ENCODE measurements around the gene GPATCH2.
"Not testable (repeated sequence)": the region's sequence is repeated elsewhere in the genome, so short reads cannot be mapped to it uniquely, and the experiment has no call there.

The GPATCH2 gene

GRCh38 chr1:217528271-217528670, 102.6 kb downstream of the GPATCH2 start:
- H3K9me3 ChIP-seq, result no peaks in the 10 kb centered on the region
- no peaks in the 10 kb centered on the region for H3K27me3 ChIP-seq (ENCODE audit: low read depth)
- in situ Hi-C loops (cut with MboI; ENCODE audit: low sequenced_read_pairs), result no loop called here
- H3K36me3 ChIP-seq (replicated peaks), result no peaks in the 10 kb centered on the region
- DNase-seq (ENCODE audit: low spot score in 2 of 2), result no peak
- H3K4me3 ChIP-seq, result no peak overlapping the region
- no peaks in the 10 kb centered on the region for H3K4me1 ChIP-seq

GRCh38 chr1:217527151-217527550, 103.7 kb downstream of the GPATCH2 start:
- Histone ChIP-seq H3K4me3 (no peak overlapping the region), H3K4me1 (no peaks in the 10 kb centered on the region), H3K27me3 (ENCODE audit: low read depth) (no peaks in the 10 kb centered on the region), H3K36me3 (replicated peaks) (no peaks in the 10 kb centered on the region), H3K9me3 (no peaks in the 10 kb centered on the region)
- DNase-seq (ENCODE audit: low spot score in 2 of 2), result no peak
- in situ Hi-C loops (cut with MboI; ENCODE audit: low sequenced_read_pairs), result no loop called here

- DNase-seq (ENCODE audit: low spot score in 2 of 2), result no peak
- in situ Hi-C loops (cut with MboI; ENCODE audit: low sequenced_read_pairs), result no loop called here
- H3K27me3 ChIP-seq (ENCODE audit: low read depth), result no peaks in the 10 kb centered on the region
- H3K9me3 ChIP-seq, result no peaks in the 10 kb centered on the region
- no peaks in the 10 kb centered on the region for H3K4me1 ChIP-seq
- no peaks in the 10 kb centered on the region for H3K36me3 ChIP-seq (replicated peaks)
- H3K4me3 ChIP-seq, result no peak overlapping the region
Measured at GRCh38 chr1:217526636-217527035, 104.3 kb downstream of the GPATCH2 start.

- in situ Hi-C loops (cut with MboI; ENCODE audit: low sequenced_read_pairs), result no loop called here
- H3K4me3 ChIP-seq, result no peak overlapping the region
- DNase-seq (ENCODE audit: low spot score in 2 of 2), result no peak
- H3K9me3 ChIP-seq, result no peaks in the 10 kb centered on the region
- H3K27me3 ChIP-seq (ENCODE audit: low read depth), result no peaks in the 10 kb centered on the region
- no peaks in the 10 kb centered on the region for H3K36me3 ChIP-seq (replicated peaks)
- H3K4me1 ChIP-seq, result no peaks in the 10 kb centered on the region
Measured at GRCh38 chr1:217525773-217526490, 105.0 kb downstream of the GPATCH2 start.

- in situ Hi-C loops (cut with MboI; ENCODE audit: low sequenced_read_pairs), result no loop called here
- no peak for DNase-seq (ENCODE audit: low spot score in 2 of 2)
- Histone ChIP-seq H3K9me3 (no peaks in the 10 kb centered on the region), H3K4me3 (no peak overlapping the region), H3K4me1 (no peaks in the 10 kb centered on the region), H3K36me3 (replicated peaks) (no peaks in the 10 kb centered on the region), H3K27me3 (ENCODE audit: low read depth) (no peaks in the 10 kb centered on the region)
Measured at GRCh38 chr1:217524787-217525520, 105.9 kb downstream of the GPATCH2 start.

- not testable (repeated sequence) for H3K9me3 ChIP-seq
Measured at GRCh38 chr1:217523921-217524320, 107.0 kb downstream of the GPATCH2 start.

GRCh38 chr1:217522277-217522676, 108.6 kb downstream of the GPATCH2 start:
- no peak for DNase-seq (ENCODE audit: low spot score in 2 of 2)
- Histone ChIP-seq H3K9me3 (no peaks in the 10 kb centered on the region), H3K27me3 (ENCODE audit: low read depth) (no peaks in the 10 kb centered on the region), H3K36me3 (replicated peaks) (no peaks in the 10 kb centered on the region), H3K4me1 (no peaks in the 10 kb centered on the region), H3K4me3 (no peak overlapping the region)
- in situ Hi-C loops (cut with MboI; ENCODE audit: low sequenced_read_pairs), result no loop called here

More at GRCh38 chr1:217523921-217524320, 107.0 kb downstream of the GPATCH2 start:
- H3K36me3 ChIP-seq (replicated peaks); H3K27me3 ChIP-seq (ENCODE audit: low read depth); H3K4me1 ChIP-seq; DNase-seq (ENCODE audit: low spot score in 2 of 2); in situ Hi-C loops (cut with MboI; ENCODE audit: low sequenced_read_pairs); H3K4me3 ChIP-seq: not testable (repeated sequence)

GRCh38 chr1:217521317-217521716, 109.6 kb downstream of the GPATCH2 start:
- Histone ChIP-seq H3K36me3 (replicated peaks) (no peaks in the 10 kb centered on the region), H3K27me3 (ENCODE audit: low read depth) (no peaks in the 10 kb centered on the region), H3K4me3 (no peak overlapping the region), H3K4me1 (no peaks in the 10 kb centered on the region), H3K9me3 (no peaks in the 10 kb centered on the region)
- in situ Hi-C loops (cut with MboI; ENCODE audit: low sequenced_read_pairs), result no loop called here
- no peak for DNase-seq (ENCODE audit: low spot score in 2 of 2)

GRCh38 chr1:217506878-217507277, 124.0 kb downstream of the GPATCH2 start:
- Histone ChIP-seq H3K4me3 (no peak overlapping the region), H3K36me3 (replicated peaks) (no peaks in the 10 kb centered on the region), H3K9me3 (no peaks in the 10 kb centered on the region), H3K4me1 (no peaks in the 10 kb centered on the region), H3K27me3 (ENCODE audit: low read depth) (no peaks in the 10 kb centered on the region)
- in situ Hi-C loops (cut with MboI; ENCODE audit: low sequenced_read_pairs), result no loop called here
- DNase-seq (ENCODE audit: low spot score in 2 of 2), result no peak

GRCh38 chr1:217498209-217498608, 132.7 kb downstream of the GPATCH2 start:
- Histone ChIP-seq H3K4me1 (no peaks in the 10 kb centered on the region), H3K36me3 (replicated peaks) (no peaks in the 10 kb centered on the region), H3K9me3 (no peaks in the 10 kb centered on the region), H3K4me3 (no peak overlapping the region), H3K27me3 (ENCODE audit: low read depth) (no peaks in the 10 kb centered on the region)
- in situ Hi-C loops (cut with MboI; ENCODE audit: low sequenced_read_pairs), result no loop called here
- DNase-seq (ENCODE audit: low spot score in 2 of 2), result no peak

GRCh38 chr1:217495249-217495648, 135.6 kb downstream of the GPATCH2 start:
- no peaks in the 10 kb centered on the region for H3K36me3 ChIP-seq (replicated peaks)
- no peak overlapping the region for H3K4me3 ChIP-seq
- DNase-seq (ENCODE audit: low spot score in 2 of 2), result no peak
- no peaks in the 10 kb centered on the region for H3K9me3 ChIP-seq
- in situ Hi-C loops (cut with MboI; ENCODE audit: low sequenced_read_pairs), result no loop called here
- H3K4me1 ChIP-seq, result no peaks in the 10 kb centered on the region
- no peaks in the 10 kb centered on the region for H3K27me3 ChIP-seq (ENCODE audit: low read depth)

GRCh38 chr1:217494767-217495166, 136.1 kb downstream of the GPATCH2 start:
- no peak for DNase-seq (ENCODE audit: low spot score in 2 of 2)
- Histone ChIP-seq H3K4me3 (no peak overlapping the region), H3K36me3 (replicated peaks) (no peaks in the 10 kb centered on the region), H3K9me3 (no peaks in the 10 kb centered on the region), H3K27me3 (ENCODE audit: low read depth) (no peaks in the 10 kb centered on the region), H3K4me1 (no peaks in the 10 kb centered on the region)
- in situ Hi-C loops (cut with MboI; ENCODE audit: low sequenced_read_pairs), result no loop called here

GRCh38 chr1:217493290-217493689, 137.6 kb downstream of the GPATCH2 start:
- no peak for DNase-seq (ENCODE audit: low spot score in 2 of 2)
- no peaks in the 10 kb centered on the region for H3K36me3 ChIP-seq (replicated peaks)
- H3K4me3 ChIP-seq, result no peak overlapping the region
- no peaks in the 10 kb centered on the region for H3K4me1 ChIP-seq
- no peaks in the 10 kb centered on the region for H3K27me3 ChIP-seq (ENCODE audit: low read depth)
- in situ Hi-C loops (cut with MboI; ENCODE audit: low sequenced_read_pairs), result no loop called here
- no peaks in the 10 kb centered on the region for H3K9me3 ChIP-seq

- in situ Hi-C loops (cut with MboI; ENCODE audit: low sequenced_read_pairs), result no loop called here
- no peaks in the 10 kb centered on the region for H3K4me1 ChIP-seq
- no peak overlapping the region for H3K4me3 ChIP-seq
Measured at GRCh38 chr1:217484871-217485270, 146.0 kb downstream of the GPATCH2 start.

More at GRCh38 chr1:217484871-217485270, 146.0 kb downstream of the GPATCH2 start:
- Histone ChIP-seq H3K9me3 (no peaks in the 10 kb centered on the region), H3K36me3 (replicated peaks) (no peaks in the 10 kb centered on the region; the same call in 1 of the 2 replicates), H3K27me3 (ENCODE audit: low read depth) (no peaks in the 10 kb centered on the region)
- no peak for DNase-seq (ENCODE audit: low spot score in 2 of 2)

Measured in HAP-1 (cell line).